Ammon's horn (tissue), 1 donor: ENCODE results near the gene KIAA1671.
"Not testable (repeated sequence)": the region's sequence is repeated elsewhere in the genome, so short reads cannot be mapped to it uniquely, and the experiment has no call there.

ENCODE experiments used
- DNase-seq: peaks from one replicate; pipeline ENCODE4 v3.0.0-alpha.2; 2016; ENCODE audit warnings: low spot score

KIAA1671 gene

DNA sequence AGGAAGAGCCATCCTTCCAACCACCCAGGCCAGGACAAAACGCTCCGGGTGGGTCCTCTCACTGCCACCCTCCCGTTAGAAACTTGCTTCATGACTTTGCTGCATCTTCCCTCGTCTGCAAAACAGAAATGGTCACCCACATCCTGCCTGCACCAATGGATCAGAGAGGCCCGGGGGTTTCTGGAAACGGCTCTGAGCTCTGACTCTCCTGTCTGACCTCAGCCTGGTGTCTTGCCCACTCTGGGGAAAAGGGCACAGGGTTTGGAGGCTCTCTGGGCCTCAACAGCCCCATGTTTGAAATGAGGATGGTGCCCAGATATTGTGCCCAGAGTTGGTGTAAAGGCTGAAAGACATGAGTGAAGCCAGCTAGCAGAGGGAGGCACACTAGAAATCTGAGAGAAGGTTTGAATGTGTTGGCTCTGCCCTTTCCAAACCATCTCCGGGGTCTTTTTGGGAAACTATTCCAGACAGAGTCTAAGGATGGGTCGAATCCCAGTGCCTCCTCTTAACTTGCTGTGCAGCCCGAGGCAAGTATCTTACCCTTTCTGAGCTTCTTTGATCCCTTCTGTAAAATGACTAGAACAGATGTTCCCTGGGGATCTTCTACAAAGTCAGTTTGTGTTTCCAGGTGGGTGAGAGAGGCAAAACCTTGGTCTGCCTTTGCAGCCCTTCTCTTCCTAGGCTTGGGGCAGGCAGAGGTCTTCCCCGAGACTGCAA is 249.2 kb downstream of the KIAA1671 start:
- no peak for DNase-seq

GRCh38 chr22:25202290-25202921 is 249.9 kb downstream of the KIAA1671 start:
- DNase-seq = peak; percentile 77

GRCh38 chr22:25203082-25203481 is 250.6 kb downstream of the KIAA1671 start:
- DNase-seq = no peak

DNA sequence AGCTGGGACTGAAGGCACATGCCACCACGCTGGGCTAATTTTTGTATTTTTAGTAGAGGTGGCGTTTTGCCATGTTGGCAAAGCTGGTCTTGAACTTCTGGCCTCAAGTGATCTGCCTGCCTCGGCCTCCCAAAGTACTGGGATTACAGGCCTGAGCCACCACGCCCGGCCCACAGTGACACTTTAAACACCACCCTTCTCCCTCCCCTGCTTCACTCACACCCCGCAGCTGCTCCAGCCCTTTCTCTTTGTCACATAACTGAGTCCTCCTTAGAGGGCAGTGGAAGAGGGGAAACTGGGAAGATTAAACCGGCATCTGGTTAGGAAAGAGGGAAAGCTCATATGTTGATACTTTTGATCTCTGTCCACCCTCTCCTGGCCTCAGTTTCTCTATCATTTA is 252.0 kb downstream of the KIAA1671 start:
- not testable (repeated sequence) for DNase-seq

DNA sequence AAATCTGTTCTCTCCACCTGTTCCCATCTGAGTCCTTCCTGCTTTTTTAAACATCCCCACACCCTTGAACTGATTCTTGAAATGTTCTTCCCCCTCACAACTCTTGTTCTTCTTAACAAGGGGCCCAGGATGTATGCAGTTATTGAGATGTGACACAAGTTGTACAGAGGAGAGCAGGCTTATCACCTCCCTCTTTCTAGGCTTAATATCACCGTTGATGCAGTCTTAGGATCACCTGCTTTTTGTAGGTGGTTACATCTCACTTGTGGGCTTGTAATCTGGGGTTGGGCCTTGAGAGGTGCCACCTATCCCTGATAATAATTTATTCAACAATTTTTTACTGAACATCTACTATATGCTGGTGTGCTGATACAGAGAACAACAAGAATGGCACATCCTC is 253.3 kb downstream of the KIAA1671 start:
- no peak for DNase-seq

GRCh38 chr22:25206998-25207397 is 254.5 kb downstream of the KIAA1671 start:
- DNase-seq = no peak

- no peak for DNase-seq
Observed at GRCh38 chr22:25207553-25208157, 255.1 kb downstream of the KIAA1671 start.

- DNase-seq = no peak
Observed at GRCh38 chr22:25208328-25208727, 255.8 kb downstream of the KIAA1671 start.

GRCh38 chr22:25208743-25209505 is 256.4 kb downstream of the KIAA1671 start:
- DNase-seq = no peak

DNA sequence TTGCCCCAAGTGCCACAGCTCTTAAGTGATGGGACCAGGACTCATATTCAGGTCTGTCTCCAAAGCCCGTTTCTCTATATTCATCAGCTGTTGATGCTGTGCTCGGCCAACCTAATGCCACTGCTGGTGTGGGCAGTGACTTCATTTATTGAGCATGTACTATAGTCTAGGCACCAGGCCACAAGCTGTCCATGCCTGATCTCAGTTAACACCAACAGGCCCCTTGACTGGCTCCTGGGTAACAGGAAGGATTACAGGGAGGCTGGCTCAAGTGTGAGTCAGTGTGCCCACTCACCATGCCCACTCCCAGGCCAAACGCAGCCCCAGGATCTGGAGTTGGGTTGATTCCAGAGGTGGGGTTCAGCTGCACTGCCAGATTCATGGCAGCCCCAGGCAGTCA is 258.3 kb downstream of the KIAA1671 start:
- DNase-seq = no peak

- DNase-seq = no peak
Observed at GRCh38 chr22:25212337-25212736, 259.8 kb downstream of the KIAA1671 start.

GRCh38 chr22:25213221-25213620 is 260.7 kb downstream of the KIAA1671 start:
- DNase-seq = no peak

GRCh38 chr22:25216230-25216629 is 263.7 kb downstream of the KIAA1671 start:
- no peak for DNase-seq

DNA sequence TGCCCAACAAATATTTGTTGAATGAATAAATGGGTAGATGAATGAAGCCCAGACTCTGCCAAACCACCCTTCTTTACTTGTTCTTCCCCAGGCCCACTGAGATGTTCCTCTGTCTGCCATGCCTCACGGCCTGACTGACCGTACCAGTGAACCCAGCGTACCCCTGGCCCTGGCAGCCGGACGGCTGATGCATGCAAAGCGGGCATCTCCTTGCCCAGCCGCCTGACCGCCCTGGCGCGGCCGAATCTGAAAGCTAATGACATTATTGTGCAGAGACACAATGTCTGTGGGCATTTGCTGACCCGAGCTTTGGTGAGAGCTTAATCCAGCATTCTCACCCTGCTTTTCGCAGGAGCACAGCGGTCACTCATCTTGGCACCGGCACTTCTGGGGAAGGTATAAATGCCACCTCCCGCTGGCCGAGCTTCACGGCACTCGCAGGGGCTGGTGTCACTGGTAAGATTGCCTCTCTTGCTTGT is 266.7 kb downstream of the KIAA1671 start, which contains the start of gene CRYBB2:
Gene CRYBB2 (plus strand): TSS at position 429 of the 479 bp plus-strand sequence. CDS start 1,791 bp downstream, outside the sequence.
- DNase-seq = no peak

- DNase-seq = no peak
Observed at GRCh38 chr22:25219948-25220442, 267.5 kb downstream of the KIAA1671 start.

DNA sequence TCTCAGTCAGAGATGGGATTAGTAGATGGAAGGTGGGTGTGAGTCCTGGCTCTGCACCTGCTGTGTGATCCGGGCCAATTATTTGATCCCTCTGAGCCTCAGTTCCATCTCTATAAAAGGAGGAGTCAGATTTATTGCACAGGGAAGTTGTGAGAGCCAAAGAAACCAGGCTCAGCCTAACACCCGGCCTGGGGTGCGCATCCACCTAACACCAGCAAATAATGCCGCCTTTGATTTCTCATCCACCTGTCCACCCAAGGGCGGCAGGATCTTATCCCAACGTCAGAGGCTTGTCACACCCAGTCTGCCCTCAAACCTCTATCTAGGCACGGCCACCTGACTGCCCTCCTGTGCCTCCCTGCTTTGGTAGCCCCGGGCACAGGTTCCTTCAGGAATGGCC is 269.3 kb downstream of the KIAA1671 start:
- DNase-seq = no peak

DNA sequence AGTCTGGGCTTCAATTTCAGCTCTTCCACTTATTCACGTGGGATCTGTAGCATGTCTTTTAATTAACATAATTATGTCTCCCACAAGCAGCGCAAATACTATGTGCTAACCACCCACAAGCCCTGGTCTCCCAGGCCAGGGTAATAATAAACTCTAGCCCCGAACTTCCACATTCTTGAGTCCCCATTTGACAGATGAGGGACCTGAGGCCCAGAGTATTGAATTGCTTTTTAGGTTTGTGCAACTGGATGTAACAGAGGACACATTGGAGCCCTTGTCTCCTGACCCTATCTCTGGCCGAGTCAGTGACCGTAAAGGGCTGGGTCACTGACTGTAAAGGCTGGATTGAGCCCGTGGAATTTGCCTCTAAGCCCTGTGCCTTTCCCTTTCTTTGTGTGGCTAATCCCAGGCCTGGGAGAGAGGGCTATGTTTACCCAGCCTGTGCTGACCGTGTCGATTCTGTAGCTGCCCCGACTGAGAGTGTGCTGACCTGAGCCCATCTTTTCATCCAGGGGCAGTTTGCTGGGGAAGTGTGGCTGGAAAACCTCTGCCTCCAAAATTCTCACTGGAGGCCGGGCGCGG is 270.8 kb downstream of the KIAA1671 start:
- no peak for DNase-seq

DNA sequence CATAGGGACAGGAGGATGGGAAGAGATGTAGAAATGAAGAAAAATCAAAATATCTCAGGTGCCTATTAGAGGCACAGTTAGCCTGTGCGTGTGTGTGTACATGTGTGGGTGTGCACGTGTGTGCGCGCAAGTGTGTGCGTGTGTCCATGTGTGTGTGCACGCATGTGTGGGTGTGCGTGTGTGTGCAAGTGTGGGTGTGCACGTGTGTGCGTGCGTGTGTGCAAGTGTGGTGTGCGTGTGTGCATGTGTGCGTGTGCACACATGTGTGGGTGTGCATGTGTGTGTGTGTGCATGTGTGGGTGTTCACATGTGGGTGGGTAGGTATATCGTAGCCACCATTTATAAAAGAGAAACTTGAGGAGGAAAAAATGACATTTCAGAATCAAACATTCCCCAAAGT is 276.3 kb downstream of the KIAA1671 start:
- DNase-seq = no peak

DNA sequence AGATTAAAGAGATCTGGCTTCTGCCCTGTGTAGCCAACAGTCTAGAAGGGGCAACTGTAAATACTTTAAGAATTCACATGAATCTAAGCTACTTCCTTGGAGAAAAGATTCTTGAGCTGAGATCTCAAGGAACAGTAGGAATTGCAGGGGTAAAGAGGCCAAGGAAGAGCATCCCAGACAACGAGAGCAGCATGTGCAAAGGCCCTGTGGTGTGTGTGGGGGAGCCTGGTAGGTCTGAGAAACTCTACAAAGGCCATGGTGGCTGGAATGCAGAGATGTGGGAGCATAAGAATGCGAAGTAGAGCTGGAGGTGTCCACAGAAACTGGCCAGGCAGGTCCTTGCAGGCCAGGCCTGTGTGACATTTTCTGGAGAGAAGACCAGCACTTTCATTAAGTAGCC is 278.2 kb downstream of the KIAA1671 start:
- not testable (repeated sequence) for DNase-seq

- DNase-seq = no peak
Observed at GRCh38 chr22:25232301-25232700, 279.8 kb downstream of the KIAA1671 start.

GRCh38 chr22:25233706-25234105 is 281.2 kb downstream of the KIAA1671 start:
- DNase-seq = not testable (repeated sequence)
